Measurements from ENCODE around the gene GMCL1.

GRCh38 chr2:69801745-69802290 is 27.6 kb upstream of the GMCL1 start:
- TF ChIP-seq, protein P1, sequence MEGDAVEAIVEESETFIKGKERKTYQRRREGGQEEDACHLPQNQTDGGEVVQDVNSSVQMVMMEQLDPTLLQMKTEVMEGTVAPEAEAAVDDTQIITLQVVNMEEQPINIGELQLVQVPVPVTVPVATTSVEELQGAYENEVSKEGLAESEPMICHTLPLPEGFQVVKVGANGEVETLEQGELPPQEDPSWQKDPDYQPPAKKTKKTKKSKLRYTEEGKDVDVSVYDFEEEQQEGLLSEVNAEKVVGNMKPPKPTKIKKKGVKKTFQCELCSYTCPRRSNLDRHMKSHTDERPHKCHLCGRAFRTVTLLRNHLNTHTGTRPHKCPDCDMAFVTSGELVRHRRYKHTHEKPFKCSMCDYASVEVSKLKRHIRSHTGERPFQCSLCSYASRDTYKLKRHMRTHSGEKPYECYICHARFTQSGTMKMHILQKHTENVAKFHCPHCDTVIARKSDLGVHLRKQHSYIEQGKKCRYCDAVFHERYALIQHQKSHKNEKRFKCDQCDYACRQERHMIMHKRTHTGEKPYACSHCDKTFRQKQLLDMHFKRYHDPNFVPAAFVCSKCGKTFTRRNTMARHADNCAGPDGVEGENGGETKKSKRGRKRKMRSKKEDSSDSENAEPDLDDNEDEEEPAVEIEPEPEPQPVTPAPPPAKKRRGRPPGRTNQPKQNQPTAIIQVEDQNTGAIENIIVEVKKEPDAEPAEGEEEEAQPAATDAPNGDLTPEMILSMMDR (IDR thresholded peaks at IDR 0.05; ENCODE audit: low read depth, low read length, poor library complexity, severe bottlenecking), result no peak
- no peak for TF ChIP-seq EZH2phosphoT487 (IDR thresholded peaks at IDR 0.05; ENCODE audit: borderline replicate concordance, low read length)

All from DOHH2 (cell line).